NT2/D1 (cell line): ENCODE data around the gene CD59.

Source experiments
- DNase-seq: peaks from one replicate; pipeline ENCODE4 v3.0.0-alpha.2; 2011; ENCODE audit warnings: low read depth, low spot score
- H3K27me3 ChIP-seq: 2 replicates; pipeline ENCODE4 v1.6.0; 2011; ENCODE audit warnings: mild to moderate bottlenecking; ENCODE audit not compliant: insufficient read length, insufficient read depth
- H3K36me3 ChIP-seq: 2 replicates; pipeline ENCODE4 v1.6.1; 2011; ENCODE audit warnings: mild to moderate bottlenecking, low read length, mixed read lengths; ENCODE audit not compliant: insufficient read depth, insufficient read length
- H3K4me1 ChIP-seq: 2 replicates; pipeline ENCODE4 v1.5.1; 2011; ENCODE audit not compliant: insufficient read depth, insufficient read length
- H3K4me3 ChIP-seq: 2 replicates; pipeline ENCODE4 v1.5.1; 2011; ENCODE audit warnings: low read depth; ENCODE audit not compliant: insufficient read length
- H3K9ac ChIP-seq: 2 replicates; pipeline ENCODE4 v1.6.0; 2011; ENCODE audit warnings: low read depth; ENCODE audit not compliant: insufficient read length
- H3K9me3 ChIP-seq: 2 replicates; pipeline ENCODE4 v1.5.1; 2011; ENCODE audit warnings: mild to moderate bottlenecking, low read length; ENCODE audit not compliant: insufficient read depth
- SUZ12 ChIP-seq: IDR thresholded peaks from 2 replicates; pipeline ENCODE4 v1.6.1; 2011; ENCODE audit not compliant: insufficient read length, insufficient read depth; ENCODE audit errors: extremely low read depth
- YY1 ChIP-seq: IDR thresholded peaks from 2 replicates; pipeline ENCODE4 v1.6.1; 2011; ENCODE audit not compliant: insufficient read length, insufficient read depth
- ZNF274 ChIP-seq: IDR thresholded peaks from 2 replicates; pipeline ENCODE4 v1.6.1; 2011; ENCODE audit warnings: mild to moderate bottlenecking, low read depth, low read length

Gene CD59

DNA sequence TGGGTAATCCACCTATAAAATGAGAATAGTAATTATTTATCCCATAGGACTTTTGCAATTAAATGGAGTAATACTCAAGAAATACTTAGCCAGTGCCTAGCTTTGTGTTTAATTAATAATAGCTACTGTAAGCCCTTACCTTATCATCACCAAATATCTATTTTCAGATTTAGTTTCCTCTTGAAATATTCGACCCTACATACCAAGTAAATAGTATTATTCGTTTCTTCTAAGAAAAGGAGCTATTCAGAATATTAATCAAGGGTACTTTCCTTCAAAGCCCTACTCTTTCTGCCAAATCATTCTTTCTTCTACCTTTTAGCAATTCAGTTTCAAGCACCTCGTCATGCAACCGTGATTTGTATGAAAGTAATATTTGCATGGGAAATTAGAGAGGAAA, 31.4 kb upstream of the CD59 start:
- Histone ChIP-seq H3K4me1 (no peaks in the 10 kb centered on the region), H3K27me3 (peaks cover 5% of the 10 kb centered on the region), H3K36me3 (peaks cover 5% of the 10 kb centered on the region), H3K9me3 (no peaks in the 10 kb centered on the region), H3K4me3 (no peak overlapping the region), H3K9ac (no peak overlapping the region)
- DNase-seq = no peak
- no peak for TF ChIP-seq ZNF274
- no peak for TF ChIP-seq YY1
- no peak for TF ChIP-seq SUZ12

DNA sequence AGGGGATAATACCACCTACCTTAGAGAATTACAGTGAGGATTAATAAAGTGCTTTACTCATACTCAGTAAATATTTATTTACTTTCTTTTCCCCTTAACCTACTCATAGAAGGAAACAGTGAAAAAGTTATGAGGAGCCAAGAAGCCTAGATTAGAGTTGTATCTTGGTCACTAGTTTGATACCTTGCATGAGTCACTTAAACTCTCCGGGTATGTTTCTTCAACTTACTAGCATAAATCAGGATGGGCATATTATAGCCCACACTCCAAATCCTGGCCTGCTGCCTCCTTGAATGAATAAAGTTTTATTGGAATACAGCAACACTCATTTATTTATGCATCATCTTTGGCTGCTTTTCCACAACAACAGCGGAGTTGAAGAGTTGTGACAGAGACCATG, 29.9 kb upstream of the CD59 start:
- Histone ChIP-seq H3K36me3 (peaks cover 5% of the 10 kb centered on the region), H3K4me3 (no peak overlapping the region), H3K27me3 (no peaks in the 10 kb centered on the region), H3K9me3 (no peaks in the 10 kb centered on the region), H3K4me1 (no peaks in the 10 kb centered on the region), H3K9ac (no peak overlapping the region)
- TF ChIP-seq YY1 = no peak
- no peak for TF ChIP-seq ZNF274
- no peak for TF ChIP-seq SUZ12
- no peak for DNase-seq

GRCh38 chr11:33761471-33761870, 25.2 kb upstream of the CD59 start:
- no peak overlapping the region for H3K9ac ChIP-seq
- TF ChIP-seq ZNF274 = no peak
- TF ChIP-seq YY1 = no peak
- no peak for TF ChIP-seq SUZ12
- DNase-seq = no peak
- no peaks in the 10 kb centered on the region for H3K9me3 ChIP-seq
- no peak overlapping the region for H3K4me3 ChIP-seq
- peaks cover 5% of the 10 kb centered on the region for H3K36me3 ChIP-seq
- no peaks in the 10 kb centered on the region for H3K27me3 ChIP-seq
- no peaks in the 10 kb centered on the region for H3K4me1 ChIP-seq

DNA sequence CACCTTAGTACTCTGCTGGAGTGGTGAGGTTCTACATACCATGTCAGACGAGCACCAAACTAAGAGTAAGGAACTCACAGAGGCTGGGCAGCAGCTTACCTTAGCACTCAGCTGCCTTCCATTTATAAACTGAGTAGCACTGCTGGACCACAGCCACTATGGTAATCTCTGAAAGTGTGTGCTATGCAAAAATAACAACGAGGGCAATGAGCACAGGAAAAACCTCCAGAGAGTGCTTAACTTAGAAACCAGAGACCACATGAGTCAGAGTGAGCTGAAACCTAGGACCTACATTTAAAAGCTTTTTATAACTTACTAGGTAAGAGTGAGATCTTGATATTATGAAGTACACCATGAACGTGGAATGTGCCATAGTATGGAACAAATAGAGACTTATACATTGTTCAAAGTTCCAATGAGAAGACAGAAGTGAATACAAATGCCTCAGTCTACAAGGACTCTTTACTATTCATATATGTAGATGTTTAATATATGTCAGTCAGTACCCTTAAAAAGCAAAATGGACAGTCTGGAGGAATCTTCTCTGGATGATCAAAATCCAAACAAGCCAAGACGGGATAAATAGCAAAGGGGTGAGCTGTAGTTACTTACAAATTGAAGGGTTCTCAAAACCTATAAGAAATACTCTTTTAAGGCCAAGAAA, 17.2 kb upstream of the CD59 start:
- TF ChIP-seq SUZ12 (no peak), YY1 (no peak)
- no peak overlapping the region for H3K9ac ChIP-seq
- DNase-seq = no peak

GRCh38 chr11:33751878-33752277, 15.7 kb upstream of the CD59 start:
- Histone ChIP-seq H3K9ac (no peak overlapping the region), H3K36me3 (peaks cover 20% of the 10 kb centered on the region), H3K27me3 (no peaks in the 10 kb centered on the region), H3K4me1 (no peaks in the 10 kb centered on the region), H3K4me3 (no peak overlapping the region), H3K9me3 (no peaks in the 10 kb centered on the region)
- TF ChIP-seq ZNF274 = no peak
- TF ChIP-seq YY1 = no peak
- no peak for TF ChIP-seq SUZ12
- no peak for DNase-seq

More for the DNA sequence above, 17.2 kb upstream of the CD59 start:
- no peaks in the 10 kb centered on the region for H3K9me3 ChIP-seq
- no peak overlapping the region for H3K4me3 ChIP-seq
- no peaks in the 10 kb centered on the region for H3K27me3 ChIP-seq
- no peaks in the 10 kb centered on the region for H3K4me1 ChIP-seq
- peaks cover 20% of the 10 kb centered on the region for H3K36me3 ChIP-seq

DNA sequence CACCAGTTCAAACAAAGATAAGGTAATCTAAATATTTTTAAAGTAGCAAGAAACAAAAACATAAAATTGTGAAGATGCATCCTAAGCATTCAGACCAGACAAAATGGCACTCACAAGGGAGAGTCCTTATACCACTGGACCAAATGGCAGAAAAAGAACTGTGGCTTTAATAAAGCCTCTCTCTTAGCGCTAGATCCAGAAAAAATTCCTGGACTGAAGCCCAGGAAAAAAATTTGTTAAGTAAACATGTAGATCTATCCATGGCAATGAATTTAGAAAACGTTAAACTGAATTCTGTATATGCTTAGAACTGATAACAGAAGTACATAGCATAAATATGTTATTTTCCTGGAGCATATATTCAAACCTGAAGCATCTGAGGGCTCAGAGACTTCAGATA, 11.8 kb upstream of the CD59 start:
- Histone ChIP-seq H3K36me3 (peaks cover 8% of the 10 kb centered on the region), H3K27me3 (no peaks in the 10 kb centered on the region), H3K4me1 (no peaks in the 10 kb centered on the region), H3K9me3 (no peaks in the 10 kb centered on the region), H3K4me3 (no peak overlapping the region), H3K9ac (no peak overlapping the region)
- no peak for DNase-seq
- TF ChIP-seq SUZ12 (no peak), ZNF274 (no peak), YY1 (no peak)

DNA sequence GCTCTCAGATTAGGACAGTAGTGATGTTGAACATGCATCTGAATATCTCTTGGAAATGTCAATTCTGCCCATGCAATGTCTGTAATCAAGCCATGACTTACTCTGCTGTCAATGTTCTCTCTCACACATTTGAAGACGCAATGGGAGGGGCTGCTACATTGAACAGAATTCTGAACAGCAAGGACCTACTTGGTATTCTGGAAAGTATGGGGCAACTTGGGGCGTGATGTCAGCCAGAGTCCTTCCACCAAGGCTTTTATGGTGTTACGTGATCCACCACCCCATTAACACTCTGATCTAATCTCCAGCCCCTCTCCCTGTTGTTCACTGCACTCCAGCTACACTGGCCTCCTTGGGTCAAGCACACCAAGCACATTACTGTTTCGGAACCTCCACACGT, 7.1 kb upstream of the CD59 start:
- no peak for TF ChIP-seq ZNF274
- no peak for TF ChIP-seq SUZ12
- TF ChIP-seq YY1 = no peak
- no peaks in the 10 kb centered on the region for H3K27me3 ChIP-seq
- no peak overlapping the region for H3K4me3 ChIP-seq
- no peaks in the 10 kb centered on the region for H3K4me1 ChIP-seq
- H3K9ac ChIP-seq = no peak overlapping the region
- DNase-seq = no peak
- H3K9me3 ChIP-seq = no peaks in the 10 kb centered on the region
- no peaks in the 10 kb centered on the region for H3K36me3 ChIP-seq
